NCI-H2171 (cell line): ENCODE results near the gene SLC46A2.

ENCODE experiments used
- DNase-seq: peaks from one replicate; lab custom pipeline; 2025; lab: John Stamatoyannopoulos, UW

SLC46A2 gene

DNA sequence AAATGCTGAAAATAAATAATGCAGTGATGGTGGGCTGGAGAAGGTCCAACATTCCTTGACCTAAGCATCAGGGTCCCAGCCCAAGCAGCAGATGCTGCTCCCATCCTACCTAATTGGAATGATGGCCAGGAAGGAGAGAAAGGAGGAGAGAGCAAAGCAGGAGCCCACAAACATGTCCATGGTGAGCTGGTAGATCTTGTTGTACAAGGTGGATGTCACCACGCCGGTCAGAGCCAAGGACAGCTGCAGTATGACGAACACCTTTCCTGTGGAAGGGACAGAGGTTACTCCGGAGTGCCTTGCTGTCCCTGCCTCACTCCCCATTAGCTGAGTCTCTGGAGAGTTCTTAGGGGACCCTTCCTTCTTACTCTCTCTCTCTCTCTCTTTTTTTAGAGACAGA lies 4.3 kb downstream of the SLC46A2 start:
- no peak for DNase-seq

DNA sequence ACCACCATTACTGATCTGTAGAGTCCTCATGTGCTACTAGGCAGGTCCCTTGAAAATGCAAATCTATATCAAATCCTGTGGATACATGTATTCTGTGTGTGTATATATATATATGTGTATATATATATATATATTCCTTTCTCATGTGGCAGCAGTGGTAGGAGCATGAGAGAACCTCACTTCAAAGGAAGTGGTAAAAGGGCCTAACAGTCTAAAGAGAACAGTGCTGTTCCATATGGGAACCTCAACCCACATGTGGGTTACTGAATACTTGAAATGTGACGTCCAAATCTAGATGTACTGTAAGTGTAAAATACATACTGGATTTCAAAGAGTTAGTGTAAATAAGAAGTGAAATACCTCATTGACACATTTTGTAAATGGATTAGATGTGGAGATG lies 5.4 kb downstream of the SLC46A2 start:
- DNase-seq: no peak

DNA sequence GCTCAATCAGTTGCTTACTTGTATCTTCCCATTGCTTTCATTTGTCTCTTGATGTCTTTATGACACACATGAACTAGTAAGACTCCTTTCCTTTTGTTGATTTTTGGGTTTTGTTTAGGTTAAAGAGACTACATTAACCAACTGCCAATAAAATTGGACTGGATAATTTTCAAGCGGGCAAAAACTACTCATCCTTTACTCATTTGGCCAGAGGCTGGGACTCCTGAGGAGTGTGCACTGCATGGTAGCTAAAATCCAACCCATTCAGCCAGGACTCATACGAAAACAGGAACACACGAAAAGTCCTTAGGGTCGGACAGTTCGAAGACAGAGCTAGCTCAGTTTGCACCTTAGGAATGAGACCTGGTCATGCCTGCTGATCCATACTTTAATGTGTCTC lies 6.0 kb downstream of the SLC46A2 start:
- no peak for DNase-seq

DNA sequence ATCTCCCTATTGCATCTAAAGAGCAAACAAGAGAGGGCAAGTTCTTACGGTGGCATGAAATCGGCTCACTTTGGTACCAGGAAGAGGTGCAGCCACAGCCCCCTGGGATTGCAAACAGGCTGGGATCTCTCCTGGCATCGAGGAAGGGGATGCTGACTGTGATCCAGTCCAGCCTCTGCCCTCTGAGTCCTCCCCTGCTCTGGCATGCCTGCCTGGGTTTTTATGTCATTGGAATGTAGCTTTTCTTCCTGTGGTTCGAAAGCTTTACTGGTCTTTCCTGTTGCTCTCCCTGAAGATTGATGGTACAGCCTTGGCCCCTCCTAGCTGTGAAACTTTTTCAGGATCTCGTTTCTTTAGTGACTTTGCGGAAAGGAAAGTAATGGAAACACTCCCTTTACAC lies 6.6 kb downstream of the SLC46A2 start:
- no peak for DNase-seq

DNA sequence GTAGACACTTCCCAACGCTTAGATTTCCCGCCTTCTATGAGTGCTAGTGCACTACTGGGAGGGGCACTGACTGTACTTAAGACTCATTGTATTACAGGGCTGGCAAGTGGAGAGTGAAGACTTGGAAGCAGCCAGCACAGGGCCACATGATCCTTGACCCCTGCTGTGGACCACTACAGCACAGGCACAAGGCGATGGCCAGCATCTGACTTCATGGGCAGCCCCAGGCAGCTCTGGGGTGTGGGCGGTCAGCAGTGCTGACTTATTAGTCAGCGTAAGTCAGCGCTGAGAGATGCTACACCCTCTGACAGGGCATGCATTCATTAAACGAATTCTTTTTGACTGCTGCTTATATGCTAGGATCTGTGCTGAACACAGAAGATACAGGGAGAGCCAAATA lies 9.3 kb downstream of the SLC46A2 start:
- DNase-seq: no peak

DNA sequence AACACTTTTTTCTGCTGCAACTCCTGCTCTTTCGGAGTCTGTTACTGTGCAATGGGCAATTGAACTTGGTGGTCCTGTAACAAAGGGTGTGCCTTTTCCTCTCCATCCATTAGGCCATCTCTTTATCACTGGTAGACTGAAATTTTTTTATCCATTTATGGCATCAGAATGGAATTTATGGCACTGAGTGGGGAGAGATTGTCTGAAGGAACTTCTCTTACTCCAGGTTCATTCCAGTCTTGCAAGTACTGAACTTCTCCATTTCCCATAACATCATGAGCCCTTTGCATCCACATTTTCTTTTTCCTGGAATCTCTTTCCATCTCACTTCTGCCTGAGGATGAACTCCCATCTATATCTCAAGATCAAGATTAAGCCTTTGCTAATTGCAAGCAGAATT lies 10.0 kb downstream of the SLC46A2 start:
- DNase-seq: no peak

DNA sequence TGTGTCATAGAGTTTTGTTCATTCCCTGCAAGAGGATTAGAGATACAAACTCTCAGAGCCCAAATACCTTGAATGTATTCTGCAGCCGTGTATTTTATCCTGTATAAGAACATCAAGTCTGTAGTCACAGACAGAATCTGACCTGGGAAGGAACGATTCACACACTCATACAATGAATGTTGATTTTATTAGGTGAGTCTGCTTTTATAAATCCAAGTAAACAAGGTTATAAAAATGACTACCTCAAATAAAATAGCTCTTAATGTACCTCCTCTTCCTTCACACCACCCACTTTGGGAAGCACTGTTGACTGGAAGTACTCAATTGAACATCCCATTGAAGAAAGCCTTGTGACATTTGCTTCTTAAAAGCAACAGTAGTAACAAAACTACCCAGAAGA lies 11.9 kb downstream of the SLC46A2 start:
- no peak for DNase-seq

DNA sequence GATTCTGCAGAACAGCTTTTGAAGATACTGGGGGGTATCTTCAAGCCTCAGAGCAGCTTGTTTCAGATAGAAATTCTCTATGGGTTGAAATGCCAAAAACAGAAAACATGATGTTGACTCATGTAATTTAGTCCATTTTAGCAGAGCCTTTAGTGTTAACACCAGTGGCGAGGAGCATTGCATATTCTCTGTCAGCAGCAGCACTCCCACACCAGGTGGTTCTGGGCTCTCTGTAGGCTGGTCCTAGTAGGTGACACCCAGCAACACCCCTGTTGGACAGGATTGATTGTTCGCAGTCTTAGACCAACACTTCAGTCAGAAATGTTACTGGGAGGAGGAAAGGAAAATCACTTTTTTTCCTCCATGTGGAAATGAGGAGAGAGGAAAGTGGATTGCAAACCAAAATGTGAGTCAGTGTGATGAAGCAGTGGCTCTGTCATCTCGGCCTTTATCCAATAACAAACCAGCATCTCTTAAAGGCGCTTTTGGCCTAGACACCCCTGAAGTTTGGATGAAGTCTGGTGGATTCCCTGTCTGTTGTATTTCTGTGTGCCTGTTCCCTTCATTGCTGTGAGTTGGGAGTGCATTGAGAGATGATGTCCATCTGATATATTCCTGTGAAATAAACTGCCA lies 16.8 kb downstream of the SLC46A2 start:
- no peak for DNase-seq

DNA sequence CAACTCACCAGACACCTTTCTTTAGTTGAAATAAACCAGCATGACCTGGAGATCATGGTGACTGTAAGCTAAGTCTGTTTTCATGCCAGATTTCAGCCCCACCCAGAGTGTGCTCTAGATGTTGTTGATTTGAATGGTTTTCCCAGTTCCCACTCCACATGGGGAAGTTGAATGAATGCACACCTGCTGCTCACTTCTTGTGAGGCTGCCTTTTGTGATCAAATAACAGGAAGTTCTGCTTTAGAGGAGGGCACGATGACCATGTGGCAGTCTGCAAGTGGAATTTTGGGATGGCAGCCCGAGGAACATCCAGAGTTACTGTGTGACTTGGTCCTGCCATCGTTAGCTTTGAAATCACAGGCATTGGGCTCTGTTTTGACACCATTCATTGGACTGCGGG lies 18.7 kb downstream of the SLC46A2 start:
- no peak for DNase-seq

DNA sequence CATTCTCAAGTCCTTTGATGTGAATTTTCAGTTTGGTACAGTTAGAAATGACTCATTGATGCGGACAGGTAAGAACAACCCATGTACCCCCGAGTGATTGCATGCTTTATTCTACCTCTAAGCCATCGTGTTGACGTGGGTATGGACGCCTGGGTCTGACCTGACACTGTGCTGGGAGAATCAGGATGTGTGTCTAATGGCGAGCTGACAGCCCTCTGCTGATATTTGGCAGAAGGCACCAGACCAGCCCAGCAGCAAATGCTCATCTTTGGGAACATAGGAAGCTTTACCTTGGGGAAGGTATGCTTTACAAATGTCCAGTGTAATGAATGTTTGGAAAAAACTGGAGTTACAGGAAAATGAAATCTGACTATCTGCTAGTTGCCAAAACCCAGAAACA lies 20.1 kb downstream of the SLC46A2 start:
- DNase-seq: no peak

DNA sequence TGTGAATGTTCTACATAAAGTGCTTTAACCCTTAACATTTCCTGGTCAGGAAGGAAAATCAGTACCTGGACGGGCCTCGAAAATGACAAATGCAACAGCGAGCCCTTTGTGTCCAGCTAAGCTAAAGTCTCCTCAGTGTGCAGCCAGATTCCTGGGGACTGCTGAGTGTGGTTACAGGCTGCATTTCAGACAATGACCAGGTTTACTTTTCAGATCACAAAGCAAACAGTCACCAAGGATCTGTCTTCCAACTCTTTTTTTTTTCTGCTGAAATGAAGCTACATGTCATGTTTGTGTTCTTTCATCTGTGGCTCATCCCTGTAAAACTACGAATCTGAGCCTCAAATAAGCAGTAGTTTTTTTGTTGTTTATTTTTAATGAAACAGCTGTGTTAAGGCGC lies 20.8 kb downstream of the SLC46A2 start:
- no peak for DNase-seq

DNA sequence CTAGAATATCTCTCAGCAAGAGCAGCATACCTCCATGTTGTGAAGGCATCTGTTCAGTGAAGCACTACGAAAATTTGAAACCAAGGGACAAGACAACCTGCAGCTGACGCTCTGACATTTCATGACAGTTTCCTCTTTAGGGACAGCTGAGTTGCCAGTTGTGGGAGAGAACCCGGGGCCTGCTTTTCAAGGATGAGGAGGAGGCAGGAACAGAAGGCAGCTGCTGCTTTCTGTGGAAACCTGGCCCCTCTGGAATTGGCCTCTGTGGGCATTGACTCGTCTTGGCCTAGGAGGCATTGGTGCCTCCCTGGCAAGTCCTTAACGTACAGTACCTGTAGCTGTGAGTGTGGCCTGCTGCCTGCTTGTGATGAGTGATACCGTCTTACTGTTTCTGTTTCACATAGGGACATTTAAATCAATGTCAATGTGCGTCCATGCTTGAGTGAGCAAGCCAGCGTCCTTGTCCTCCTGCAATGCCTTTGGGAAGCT lies 21.6 kb downstream of the SLC46A2 start:
- DNase-seq: no peak

DNA sequence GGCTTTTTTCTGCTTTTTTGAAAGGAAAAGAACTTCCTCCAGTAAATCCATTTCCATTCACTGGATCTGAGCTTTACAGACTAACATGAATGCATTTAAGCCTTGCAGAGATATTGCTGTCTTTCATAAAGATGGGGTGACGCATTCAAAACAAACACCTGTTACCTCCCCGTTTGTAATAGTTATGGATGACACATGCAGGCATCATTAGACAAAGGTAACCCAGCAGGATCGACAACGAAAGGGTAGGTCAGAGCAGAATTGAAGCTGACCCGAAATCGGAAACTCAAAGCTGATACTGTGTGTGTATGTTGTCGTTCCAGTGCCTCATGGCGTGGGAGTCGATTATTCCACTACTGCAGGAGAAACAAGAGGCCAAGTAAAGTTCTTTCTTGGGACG lies 22.2 kb downstream of the SLC46A2 start:
- DNase-seq: no peak

DNA sequence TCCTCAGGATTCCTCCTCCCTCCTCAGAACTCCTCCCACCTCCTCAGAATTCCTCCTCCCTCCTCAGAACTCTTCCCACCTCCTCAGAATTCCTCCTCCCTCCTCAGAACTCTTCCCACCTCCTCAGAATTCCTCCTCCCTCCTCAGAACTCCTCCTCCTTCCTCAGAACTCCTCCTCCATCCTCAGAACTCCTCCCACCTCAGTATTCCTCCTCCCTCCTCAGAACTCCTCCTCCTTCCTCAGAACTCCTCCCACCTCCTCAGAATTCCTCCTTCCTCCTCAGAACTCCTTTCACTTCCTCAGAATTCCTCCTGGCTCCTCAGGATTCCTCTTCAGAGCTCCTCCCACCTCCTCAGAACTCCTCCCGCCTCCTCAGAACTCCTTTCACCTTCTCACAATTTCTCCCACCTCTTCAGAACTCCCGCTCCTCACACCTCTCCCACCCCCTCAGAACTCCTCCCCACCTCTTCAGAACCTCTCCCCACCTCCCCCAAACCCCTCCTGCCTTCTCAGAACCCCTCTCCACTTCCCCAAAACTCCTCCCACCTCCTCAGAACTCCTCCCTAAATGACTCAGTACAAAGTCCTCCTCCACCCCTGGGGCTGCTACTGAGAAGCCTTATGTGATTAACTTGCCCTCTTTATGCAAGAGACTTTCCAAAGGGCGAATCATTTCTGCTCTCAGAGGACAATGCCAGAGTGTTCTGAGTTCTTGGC lies 23.2 kb downstream of the SLC46A2 start:
- DNase-seq: no peak

DNA sequence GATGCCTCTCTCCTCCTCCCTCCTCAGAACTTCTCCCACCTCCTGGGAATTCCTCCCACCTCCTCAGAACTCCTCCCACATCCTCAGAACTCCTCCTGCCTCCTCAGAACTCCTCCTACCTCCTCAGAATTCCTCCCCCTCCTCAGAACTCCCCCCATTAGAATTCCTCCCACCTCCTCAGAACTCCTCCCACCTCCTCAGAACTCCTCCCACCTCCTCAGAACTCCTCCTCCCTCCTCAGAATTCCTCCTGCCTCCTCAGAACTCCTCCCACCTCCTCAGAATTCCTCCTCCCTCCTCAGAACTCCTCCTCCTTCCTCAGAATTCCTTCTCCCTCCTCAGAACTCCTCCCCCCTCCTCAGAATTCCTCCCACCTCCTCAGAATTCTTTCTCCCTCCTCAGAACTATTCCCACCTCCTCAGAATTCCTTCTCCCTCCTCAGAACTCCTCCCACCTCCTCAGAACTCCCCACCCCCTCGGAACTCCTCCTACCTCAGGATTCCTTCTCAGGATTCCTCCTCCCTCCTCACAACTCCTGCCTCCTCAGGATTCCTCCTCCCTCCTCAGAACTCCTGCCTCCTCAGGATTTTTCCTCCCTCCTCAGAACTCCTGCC lies 23.9 kb downstream of the SLC46A2 start:
- DNase-seq: no peak

DNA sequence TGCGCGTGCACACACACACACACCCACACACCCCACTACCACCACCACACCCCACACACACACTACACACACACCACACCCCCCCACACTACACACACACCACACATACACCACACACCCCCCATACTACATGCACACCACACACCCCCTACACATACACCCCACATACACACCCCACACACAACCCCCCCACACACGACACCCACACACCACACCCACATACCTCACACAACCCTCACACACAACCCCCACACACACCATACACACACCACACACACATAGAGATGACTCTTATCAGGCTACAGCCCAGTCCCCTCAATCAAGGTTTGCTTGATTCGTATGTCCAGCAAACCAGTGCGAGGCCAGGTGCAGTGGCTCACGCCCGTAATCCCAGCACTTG lies 25.7 kb downstream of the SLC46A2 start:
- no peak for DNase-seq

DNA sequence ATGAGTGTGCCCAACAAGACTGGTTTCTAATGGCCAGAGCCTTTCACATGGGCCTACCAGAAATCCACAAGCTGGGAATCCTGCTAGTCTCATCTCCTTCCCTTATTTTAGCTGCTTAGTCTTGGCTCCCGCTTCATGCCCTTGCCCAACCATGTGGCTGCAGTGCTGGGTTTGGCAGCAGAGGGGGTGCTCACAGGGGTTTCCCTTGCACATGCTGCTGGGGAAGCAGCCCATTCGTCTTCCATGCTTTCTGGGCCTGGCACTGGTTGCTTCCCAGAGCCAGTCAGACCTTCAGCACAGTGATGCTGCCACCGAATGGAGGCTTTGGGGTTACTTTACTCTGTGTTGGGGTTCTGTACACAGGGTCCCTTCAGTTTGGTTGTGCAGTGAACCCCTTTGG lies 26.3 kb downstream of the SLC46A2 start:
- no peak for DNase-seq

DNA sequence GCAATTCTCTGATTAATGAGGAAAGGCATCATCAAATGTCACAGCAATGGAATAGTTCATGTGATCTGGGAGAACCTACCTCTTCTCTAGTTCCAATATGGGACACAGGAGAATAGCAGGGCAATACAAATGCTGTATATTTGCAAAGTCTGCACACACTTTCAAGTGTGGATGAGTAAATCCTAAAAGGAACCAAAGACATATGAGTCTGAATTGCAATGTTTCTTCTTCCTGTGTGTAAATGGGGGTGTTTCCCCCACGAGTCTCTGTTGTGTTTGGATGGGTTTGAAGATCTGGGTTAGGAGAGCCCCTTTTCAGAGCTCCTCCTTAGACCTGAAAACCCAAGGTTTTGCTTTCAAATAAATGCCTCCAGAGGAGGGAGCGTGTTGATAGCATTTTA lies 26.9 kb downstream of the SLC46A2 start:
- no peak for DNase-seq

DNA sequence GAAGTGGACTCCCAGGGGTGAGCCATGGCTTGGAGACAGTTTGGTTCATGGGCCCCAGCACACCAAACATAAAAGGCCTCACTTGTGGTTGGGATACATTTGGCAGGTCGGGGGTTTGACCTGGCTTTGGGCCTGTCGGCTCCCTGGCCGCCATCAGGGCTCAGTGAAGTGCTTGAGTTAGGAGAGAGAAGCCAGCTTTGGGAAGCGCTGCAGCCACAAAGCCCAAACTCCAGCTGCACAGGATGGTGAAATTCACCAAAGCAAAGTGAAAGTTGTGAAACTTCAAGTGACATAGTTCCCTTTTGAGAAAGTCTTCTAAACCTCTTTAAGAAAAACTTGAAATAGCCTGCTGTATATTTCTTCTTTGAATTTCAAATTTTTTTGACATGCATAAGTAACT lies 27.5 kb downstream of the SLC46A2 start:
- DNase-seq: no peak

DNA sequence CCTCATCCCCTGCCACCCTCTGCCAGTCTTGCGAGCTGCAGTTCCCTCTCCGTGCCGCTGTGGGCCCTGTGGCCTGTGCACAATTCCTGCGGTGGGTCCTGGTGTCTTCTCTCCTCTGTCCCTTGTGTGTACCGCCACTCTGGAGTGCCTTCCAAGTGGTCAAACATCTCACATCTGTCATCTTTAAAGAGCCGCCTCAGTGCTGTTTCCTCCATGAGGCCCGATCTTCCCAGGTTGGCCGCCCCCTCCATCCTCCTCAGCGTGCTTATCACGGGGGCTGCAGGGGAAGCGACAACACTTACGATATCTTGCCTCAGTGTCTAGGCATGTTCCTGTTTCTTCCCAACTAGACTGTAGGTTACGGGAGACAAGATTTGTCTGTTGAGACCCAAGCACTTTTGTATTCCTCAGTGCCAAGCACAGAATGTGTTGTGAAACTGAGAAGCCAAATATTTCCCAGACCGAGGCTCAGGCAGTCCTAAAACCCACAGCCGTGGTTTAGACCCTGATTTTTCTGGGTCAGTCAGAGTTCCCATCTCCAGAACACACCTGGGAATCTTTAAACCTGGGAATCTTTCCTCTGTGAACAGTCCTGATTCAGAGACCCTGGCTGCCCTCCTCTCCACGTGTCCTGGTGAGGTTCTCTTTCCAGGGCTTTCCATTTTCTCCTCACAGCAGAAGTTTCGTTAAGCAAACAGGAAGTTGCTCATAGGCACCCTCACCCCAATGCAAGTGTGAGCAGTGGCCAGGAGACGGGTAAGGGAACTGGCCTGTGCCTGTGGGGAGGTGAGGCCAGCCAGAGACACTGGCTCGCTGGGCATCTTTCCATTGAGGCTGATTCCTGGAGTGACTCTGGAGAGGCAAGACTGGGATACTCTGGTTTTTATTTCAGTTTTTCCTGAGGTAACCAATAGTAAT lies 28.8 kb downstream of the SLC46A2 start:
- no peak for DNase-seq

DNA sequence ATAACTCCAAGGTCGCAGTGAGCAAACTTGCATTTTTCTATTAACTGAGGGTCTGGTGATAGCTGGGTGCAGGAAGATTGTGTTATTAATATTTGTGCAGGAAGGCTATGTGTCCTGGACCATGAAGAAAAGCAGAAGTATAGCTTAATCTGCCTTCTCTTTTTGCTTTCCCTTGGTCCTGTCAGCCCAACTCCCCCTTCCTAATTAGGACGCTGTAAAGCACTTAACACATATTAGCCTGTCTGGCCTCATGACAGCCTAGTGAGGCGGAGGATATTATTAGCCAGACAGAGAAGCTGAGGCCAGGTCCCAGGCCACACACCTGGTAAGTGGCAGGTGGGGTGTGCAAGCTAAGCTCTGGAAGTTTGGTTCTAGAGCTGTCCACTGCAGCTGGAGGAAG lies 29.5 kb downstream of the SLC46A2 start:
- DNase-seq: no peak

DNA sequence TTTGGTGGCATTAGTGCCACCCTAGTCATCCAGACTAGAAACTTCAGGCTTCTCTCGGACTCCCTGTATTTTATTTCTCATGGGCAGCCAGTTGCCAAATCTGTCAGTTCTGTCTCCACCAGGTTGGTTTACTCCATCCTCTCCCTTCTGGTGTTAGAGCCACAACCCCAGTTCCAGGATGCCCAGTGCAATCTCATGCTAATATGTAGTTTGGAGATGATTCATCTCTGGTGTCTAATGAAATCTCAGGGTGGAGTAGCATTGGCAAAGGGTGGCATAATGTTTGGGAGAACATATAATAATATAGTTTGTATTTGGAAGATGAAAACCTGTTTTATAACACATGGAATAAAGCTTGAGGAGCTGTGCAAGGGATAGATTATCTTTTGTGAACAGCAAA lies 30.2 kb downstream of the SLC46A2 start:
- no peak for DNase-seq
